SH-SY5Y (cell line): ENCODE data around the gene ELOVL6.

Source experiments
- GATA2 ChIP-seq: IDR thresholded peaks from 2 replicates; pipeline ENCODE4 v1.6.1; 2011; ENCODE audit warnings: mild to moderate bottlenecking, low read depth, low read length
- GATA3 ChIP-seq: IDR thresholded peaks from 2 replicates; pipeline ENCODE4 v1.6.1; 2011; ENCODE audit warnings: low read depth, mild to moderate bottlenecking, low read length, moderate library complexity

- no peak for TF ChIP-seq GATA3
- TF ChIP-seq GATA2, result no peak
These were observed 38.9 kb downstream of the ELOVL6 start for GRCh38 chr4:110159541-110159940.
